NT2/D1 (cell line): Measurements from ENCODE around the gene PPIP5K1.
"Not testable (repeated sequence)": the region's sequence is repeated elsewhere in the genome, so short reads cannot be mapped to it uniquely, and the experiment has no call there.

Source experiments
- DNase-seq: peaks from one replicate; pipeline ENCODE4 v3.0.0-alpha.2; 2011; ENCODE audit warnings: low read depth, low spot score
- H3K27me3 ChIP-seq: 2 replicates; pipeline ENCODE4 v1.6.0; 2011; ENCODE audit warnings: mild to moderate bottlenecking; ENCODE audit not compliant: insufficient read length, insufficient read depth
- H3K36me3 ChIP-seq: 2 replicates; pipeline ENCODE4 v1.6.1; 2011; ENCODE audit warnings: mild to moderate bottlenecking, low read length, mixed read lengths; ENCODE audit not compliant: insufficient read depth, insufficient read length
- H3K4me1 ChIP-seq: 2 replicates; pipeline ENCODE4 v1.5.1; 2011; ENCODE audit not compliant: insufficient read depth, insufficient read length
- H3K4me3 ChIP-seq: 2 replicates; pipeline ENCODE4 v1.5.1; 2011; ENCODE audit warnings: low read depth; ENCODE audit not compliant: insufficient read length
- H3K9ac ChIP-seq: 2 replicates; pipeline ENCODE4 v1.6.0; 2011; ENCODE audit warnings: low read depth; ENCODE audit not compliant: insufficient read length
- H3K9me3 ChIP-seq: 2 replicates; pipeline ENCODE4 v1.5.1; 2011; ENCODE audit warnings: mild to moderate bottlenecking, low read length; ENCODE audit not compliant: insufficient read depth
- SUZ12 ChIP-seq: IDR thresholded peaks from 2 replicates; pipeline ENCODE4 v1.6.1; 2011; ENCODE audit not compliant: insufficient read length, insufficient read depth; ENCODE audit errors: extremely low read depth
- YY1 ChIP-seq: IDR thresholded peaks from 2 replicates; pipeline ENCODE4 v1.6.1; 2011; ENCODE audit not compliant: insufficient read length, insufficient read depth
- ZNF274 ChIP-seq: IDR thresholded peaks from 2 replicates; pipeline ENCODE4 v1.6.1; 2011; ENCODE audit warnings: mild to moderate bottlenecking, low read depth, low read length

PPIP5K1 gene

DNA sequence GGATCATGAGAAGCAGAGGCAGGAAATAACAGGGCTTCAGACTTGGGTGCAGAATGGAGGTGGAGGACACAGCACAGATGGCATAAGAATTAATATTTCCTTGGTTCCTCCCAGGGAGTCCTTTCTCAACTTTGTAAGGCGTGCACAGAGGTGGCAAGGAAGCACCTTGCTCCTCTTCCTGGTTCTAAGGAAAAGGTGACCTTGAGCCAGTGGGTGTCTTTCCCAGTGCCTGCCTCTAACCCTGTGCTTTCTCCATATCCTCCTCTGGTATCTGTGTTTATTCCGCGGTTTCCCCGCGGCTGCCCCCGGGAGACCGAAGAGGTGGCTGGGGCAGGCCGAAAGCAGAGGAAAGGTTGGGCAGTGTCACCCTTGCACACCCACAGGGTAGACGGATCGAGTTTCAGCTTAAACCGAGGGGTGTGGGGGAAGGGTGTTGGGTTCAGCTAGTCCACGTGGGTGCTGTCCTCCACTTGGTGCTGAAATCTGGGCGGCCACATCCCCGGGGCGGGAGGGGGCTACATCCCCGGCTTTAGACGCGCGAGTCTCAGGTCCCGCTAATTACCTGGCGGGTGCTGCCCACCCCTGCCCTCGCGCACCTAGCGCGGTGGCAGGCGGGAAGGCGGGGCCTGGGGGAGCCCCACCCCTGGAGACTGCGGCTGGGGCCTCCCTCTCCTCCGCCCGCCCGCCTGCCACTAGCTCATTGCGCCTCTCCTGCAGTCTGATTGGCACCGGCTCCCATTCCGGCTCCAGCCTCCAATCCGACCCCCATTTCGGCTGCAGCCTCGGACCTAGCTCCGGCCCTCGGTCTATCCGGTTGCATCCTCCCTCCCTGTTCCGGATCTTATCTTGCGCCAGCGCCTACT lies 3.6 kb upstream of the PPIP5K1 start, which contains the start of gene CKMT1B:
TSS of gene CKMT1B (plus strand) at position 700 of the 863 bp plus-strand sequence. CDS start 192 bp downstream, outside the sequence.
- not testable (repeated sequence) for H3K4me1 ChIP-seq, H3K27me3 ChIP-seq, H3K9ac ChIP-seq, H3K9me3 ChIP-seq, H3K36me3 ChIP-seq, H3K4me3 ChIP-seq, DNase-seq

DNA sequence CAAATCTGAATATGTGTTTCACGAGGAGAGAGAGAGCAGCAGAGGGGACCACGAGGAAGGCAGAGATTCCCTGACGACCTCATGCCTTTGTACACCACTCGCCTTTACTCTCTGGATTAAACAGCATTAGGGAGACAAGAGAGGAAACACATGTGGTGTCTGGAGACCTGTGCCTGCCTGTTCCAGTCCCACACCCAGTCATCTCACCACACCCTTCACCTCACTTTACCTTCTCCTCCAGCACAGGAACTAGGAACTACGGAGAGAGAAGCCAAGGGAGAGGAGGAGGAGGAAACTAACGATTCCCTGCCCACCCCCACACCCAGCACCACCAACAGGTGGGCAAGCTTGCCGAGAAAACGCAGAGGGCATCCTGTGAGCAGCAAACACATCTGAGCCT lies 2.8 kb upstream of the PPIP5K1 start:
- not testable (repeated sequence) for H3K27me3 ChIP-seq, H3K36me3 ChIP-seq, H3K4me3 ChIP-seq, H3K4me1 ChIP-seq, H3K9me3 ChIP-seq, DNase-seq, H3K9ac ChIP-seq

DNA sequence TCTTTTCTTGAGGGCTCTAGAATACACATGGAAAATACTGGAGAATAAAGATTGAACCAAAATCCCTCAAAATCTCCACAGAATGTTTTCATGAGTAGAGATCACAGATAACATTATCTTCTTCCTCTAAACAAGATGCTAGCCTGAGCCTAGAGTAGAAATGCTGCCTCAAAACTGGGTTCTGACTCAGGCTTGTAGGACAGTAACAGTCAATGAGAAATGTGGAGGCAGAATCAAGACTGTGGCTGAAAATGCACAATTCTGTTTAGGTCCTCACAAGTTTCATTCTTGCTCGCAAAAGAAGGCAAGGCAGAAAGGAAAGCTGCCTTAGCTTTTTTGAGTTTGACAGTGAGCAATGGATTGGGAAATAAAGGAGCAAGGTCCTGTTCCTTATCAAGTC lies 15.4 kb downstream of the PPIP5K1 start:
- not testable (repeated sequence) for H3K4me3 ChIP-seq, H3K9ac ChIP-seq, H3K4me1 ChIP-seq, DNase-seq, H3K36me3 ChIP-seq, H3K27me3 ChIP-seq, H3K9me3 ChIP-seq

GRCh38 chr15:43566615-43567014 lies 23.4 kb downstream of the PPIP5K1 start:
- not testable (repeated sequence) for H3K9ac ChIP-seq, H3K36me3 ChIP-seq, H3K4me3 ChIP-seq, H3K27me3 ChIP-seq, DNase-seq, H3K4me1 ChIP-seq, H3K9me3 ChIP-seq

GRCh38 chr15:43563793-43564192 lies 26.2 kb downstream of the PPIP5K1 start:
- not testable (repeated sequence) for DNase-seq, H3K27me3 ChIP-seq, H3K36me3 ChIP-seq

GRCh38 chr15:43562753-43563152 lies 27.3 kb downstream of the PPIP5K1 start:
- H3K9me3 ChIP-seq, H3K27me3 ChIP-seq, H3K9ac ChIP-seq, DNase-seq, H3K36me3 ChIP-seq, H3K4me1 ChIP-seq, H3K4me3 ChIP-seq: not testable (repeated sequence)

More at GRCh38 chr15:43563793-43564192, 26.2 kb downstream of the PPIP5K1 start:
- not testable (repeated sequence) for H3K4me1 ChIP-seq, H3K4me3 ChIP-seq, H3K9me3 ChIP-seq, H3K9ac ChIP-seq

GRCh38 chr15:43552986-43553385 lies 37.0 kb downstream of the PPIP5K1 start:
- DNase-seq, result no peak
- Histone ChIP-seq H3K9ac (no peak overlapping the region), H3K36me3 (peaks cover 2% of the 10 kb centered on the region), H3K9me3 (no peaks in the 10 kb centered on the region), H3K27me3 (no peaks in the 10 kb centered on the region), H3K4me1 (no peaks in the 10 kb centered on the region), H3K4me3 (no peak overlapping the region)
- TF ChIP-seq ZNF274 (no peak), SUZ12 (no peak), YY1 (no peak)

- Histone ChIP-seq H3K27me3 (no peaks in the 10 kb centered on the region), H3K4me3 (no peak overlapping the region), H3K9me3 (no peaks in the 10 kb centered on the region), H3K4me1 (no peaks in the 10 kb centered on the region), H3K9ac (no peak overlapping the region), H3K36me3 (no peaks in the 10 kb centered on the region)
- TF ChIP-seq YY1 (no peak), SUZ12 (no peak), ZNF274 (no peak)
- no peak for DNase-seq
Observed at GRCh38 chr15:43552256-43552655, 37.8 kb downstream of the PPIP5K1 start.
